NCI-H1694 treated with DMSO at 0.1 percent for 48 hours (cell line): ENCODE results near the gene TMEM119.
"Not testable (repeated sequence)": the region's sequence is repeated elsewhere in the genome, so short reads cannot be mapped to it uniquely, and the experiment has no call there.

Experiments
- DNase-seq: peaks from one replicate; lab custom pipeline; 2025; lab: John Stamatoyannopoulos, UW

Gene TMEM119

DNA sequence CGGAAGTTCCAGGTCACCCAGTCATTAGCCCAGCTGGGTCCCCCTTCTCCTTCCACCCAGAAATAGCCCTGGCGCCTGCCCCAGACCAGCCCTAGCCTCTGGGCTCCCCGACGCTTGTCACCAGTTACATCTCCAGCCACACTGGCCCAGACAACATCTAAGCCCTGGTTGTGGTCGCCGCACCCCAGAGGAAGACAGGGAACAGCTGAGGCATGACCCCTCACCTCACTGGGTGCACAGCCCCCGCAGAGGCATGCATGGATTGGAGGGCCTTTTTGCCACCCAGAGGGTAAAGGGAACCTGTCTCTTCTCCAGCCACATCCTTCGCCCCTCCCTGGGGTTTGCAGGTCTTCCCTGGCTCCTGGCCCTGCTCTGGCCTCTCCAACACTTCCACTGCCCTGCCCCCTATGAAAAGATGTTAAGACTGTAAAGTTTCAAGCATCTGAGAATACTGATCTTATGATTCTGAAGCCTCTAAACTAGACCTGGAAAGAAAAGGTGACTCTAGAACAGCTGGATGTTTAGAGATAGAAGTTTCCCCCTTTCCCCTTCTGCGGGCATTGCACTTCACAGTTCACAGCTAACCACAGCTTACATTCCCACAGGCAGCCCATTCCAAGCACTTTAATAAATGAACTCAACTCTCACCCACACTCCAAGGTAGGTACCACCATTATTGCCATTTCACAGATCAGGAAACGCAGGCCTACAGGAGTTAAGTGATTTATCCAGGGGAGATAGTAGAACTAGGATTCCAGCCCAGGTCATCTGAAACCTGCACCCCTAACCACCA, 14.7 kb downstream of the TMEM119 start:
- no peak for DNase-seq

DNA sequence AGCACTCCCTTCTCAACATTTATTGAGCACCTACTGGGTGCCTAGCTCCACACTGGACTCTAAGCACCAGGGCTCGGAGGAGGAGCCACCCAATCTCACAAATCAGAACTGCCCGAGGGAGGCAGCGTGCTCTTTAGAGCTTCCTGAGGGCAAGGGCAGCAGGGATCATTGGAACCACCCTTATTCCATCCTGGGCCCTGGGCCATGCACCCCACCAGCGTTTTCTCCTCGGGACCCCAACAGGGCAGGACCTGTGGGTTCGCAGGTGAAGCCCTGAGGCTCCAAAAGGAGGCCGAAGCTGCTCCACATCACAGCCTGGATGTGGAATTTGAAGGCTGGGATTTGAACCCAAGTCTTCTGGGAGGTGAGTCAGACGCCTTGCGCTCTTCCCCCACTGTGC, 15.4 kb downstream of the TMEM119 start:
- no peak for DNase-seq

DNA sequence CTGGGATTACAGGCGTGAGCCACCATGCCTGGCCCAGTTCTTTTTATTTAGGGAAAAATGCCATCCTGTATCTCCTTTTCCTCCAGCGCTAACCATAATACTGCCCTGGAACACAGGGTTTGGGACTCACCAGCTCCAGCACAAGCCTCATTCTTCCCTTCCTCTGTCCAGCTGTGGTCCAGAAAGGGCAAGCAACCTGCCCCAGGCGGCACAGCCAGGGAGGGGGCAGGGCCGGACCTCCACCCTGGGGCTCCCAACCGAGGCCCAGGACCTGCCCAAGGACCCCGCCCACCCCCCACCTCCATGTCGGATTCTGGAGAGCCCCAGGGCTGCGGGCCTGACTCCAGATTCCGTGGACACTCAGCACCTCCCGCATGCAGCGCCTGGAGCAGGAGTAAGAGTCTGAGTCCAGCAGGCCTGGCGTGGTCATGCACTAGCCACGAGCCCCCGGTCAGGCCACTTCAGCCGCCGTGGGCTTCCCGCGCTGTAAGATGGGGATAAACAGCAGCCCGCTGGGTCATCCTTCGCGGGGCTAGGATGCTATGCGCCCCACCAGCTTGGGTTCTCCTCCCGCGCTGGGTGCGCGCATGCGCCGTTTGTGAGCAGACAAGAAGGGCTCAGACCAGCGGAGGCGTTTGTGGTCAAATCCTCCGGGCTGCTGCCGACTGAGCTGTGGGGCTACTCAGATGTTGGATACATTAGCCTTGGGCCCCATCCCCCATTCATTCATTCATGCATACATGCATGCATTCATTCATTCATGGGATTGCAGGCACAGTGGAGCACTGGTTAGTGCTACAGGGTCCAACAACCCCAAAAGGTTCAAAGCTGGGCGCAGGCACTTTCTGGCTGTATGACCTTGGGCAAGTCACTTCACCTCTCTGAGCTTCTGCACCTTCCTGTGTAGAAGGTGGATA, 16.3 kb downstream of the TMEM119 start:
- no peak for DNase-seq

DNA sequence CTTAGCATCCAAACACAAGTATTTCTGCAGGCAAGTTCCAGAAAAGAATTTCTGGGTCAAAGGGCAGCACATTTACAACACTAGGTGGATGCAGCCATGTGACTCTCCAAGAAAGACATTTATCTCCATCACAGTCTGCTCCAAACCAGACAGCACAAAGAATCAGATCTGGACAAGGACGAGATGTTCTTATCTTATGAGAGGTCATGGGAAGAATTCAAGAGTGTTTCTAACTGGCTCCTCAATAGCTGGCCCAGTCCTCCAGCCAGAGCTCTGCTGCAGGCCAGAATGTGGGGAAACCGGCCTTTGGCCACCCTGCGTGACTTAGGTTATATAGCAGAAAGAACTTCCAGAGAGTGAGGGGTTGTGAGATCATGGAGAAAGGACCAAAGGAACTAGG, 17.4 kb downstream of the TMEM119 start:
- no peak for DNase-seq

DNA sequence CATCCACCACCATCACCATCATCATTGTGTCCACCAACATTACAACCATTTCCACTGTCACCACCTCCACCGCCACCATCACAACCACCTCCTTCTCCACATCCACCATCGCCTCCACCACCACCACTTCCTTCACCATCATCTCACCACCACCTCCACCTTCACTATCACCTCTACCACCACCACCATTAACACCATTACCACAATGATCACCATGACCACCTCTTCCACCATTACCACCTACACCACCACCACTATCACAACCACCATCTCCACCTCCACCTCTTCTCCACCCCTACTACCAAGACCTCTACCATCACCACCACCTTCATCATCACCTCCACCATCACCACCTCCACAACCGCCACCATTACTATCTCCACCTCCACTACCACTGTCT, 19.1 kb downstream of the TMEM119 start:
- DNase-seq = no peak

DNA sequence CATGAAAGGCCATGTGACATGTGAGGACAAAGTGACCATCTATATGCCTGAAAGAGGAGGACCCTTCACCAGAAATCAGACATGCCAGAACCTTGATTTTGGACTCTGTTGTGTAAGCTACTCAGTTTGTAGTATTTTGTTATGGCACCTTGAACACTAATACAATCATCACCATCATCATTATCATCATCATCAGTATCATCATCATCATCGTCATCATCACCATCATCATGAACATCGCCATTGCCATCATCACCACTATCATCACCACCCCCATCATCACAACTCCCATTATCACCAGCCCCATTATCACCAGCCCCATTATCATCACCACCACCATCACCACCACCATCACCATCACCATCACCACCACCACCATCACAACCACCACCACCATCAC, 19.6 kb downstream of the TMEM119 start:
- no peak for DNase-seq

DNA sequence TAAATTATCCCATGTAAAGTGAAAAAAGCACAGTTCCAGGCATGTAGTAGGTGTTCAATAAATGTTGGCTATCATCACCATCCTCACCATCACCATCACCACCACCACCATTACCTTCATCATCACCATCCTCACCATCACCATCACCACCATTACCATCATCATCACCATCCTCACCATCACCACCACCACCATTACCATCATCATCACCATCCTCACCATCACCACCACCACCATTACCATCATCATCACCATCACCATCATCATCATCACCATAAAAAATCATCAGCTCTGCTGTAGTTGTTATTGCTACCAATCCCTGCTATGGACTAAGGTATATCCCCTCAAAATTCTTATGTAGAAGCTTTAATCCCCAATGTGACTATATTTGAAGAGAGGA, 20.4 kb downstream of the TMEM119 start:
- DNase-seq = no peak

DNA sequence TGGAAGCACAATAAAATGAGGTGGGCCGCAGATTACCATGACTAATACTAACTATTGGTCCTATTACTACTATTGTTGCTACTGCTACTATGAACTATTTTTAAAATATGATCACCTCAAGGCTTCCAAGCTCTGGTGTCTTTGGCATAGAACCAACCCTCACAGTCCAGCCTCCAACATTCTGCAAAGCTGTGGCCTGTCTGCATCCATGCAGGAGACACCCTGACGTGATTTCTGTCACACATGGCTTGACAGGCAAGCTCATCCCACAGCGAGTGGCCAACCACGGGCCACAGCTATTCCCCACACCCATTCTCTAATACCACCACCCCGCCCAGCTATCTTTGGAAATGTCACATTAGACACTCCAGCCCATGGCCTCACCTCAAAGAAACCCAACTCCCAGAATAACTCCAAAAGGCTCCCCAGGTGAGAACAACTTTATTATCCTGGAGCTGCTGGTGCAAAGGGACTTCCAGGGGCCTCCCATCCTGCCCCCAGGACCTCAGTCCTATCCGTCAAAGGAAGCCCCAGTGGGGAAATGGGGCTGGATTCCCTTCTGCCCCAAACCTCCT, 21.1 kb downstream of the TMEM119 start:
- no peak for DNase-seq

DNA sequence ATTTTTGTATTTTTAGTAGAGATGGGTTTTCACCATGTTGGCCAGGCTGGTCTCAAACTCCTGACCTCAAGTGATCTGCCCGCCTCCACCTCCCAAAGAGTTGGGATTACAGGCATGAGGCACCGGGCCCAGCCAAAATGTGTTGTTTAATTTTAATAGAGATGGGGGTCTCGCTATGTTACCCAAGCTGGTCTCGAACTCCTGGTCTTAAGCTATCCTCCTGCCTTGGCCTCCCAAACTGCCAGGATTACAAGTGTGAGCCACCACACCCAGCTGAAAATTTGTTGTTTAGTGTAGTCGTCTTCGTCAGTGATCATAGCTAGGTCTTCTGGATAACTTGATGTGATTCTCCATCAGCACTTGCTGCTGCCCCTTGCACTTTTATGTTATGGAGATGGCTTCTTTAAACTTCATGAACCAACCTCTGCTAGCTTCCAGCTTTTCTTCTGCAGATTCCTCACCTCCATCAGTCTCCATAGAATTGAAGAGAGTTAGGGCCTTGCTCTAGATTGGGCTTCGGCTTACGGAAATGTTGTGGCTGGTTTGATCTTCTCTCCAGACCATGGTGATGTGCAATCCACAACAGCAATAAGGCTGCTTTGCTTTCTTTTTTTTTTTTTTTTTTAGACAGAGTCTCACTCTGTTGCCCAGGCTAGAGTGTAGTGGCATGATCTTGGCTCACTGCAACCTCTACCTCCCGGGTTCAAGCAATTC, 22.5 kb downstream of the TMEM119 start:
- no peak for DNase-seq

DNA sequence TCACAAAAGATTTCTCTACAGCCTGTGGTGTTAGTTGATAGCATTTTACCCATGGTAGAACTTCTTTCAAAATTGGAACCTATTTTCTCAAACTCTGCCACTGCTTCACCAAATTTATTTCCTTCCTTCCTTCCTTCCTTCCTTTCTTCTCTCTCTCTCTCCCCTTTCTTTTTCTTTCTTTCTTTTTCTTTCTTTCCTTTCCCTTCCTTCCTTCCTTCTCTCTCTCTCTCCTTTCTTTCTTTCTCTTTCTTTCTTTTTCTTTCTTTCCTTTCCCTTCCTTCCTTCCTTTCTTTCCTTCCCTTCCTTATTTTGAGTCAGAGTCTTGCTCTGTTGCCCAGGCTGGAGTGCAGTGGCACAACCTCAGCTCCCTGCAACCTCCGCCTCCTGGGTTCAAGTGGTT, 23.6 kb downstream of the TMEM119 start:
- not testable (repeated sequence) for DNase-seq

DNA sequence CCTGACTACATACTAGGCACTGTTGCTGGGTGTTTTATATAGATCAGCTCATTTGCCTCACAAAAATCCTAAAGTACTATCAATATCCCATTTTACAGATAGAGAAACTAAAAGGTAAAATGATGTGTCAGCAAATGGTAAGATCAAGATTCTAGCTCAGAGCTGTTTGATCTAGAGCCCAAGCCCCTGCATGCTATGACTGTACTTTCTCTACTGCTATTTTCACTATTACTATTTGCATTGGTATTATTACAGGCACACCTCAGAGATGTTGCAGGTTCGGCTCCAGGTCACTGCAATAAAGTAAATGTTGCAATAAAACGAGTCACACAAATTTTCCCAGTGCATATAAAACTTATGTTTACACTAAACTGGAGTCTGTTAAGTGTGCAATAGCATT, 24.6 kb downstream of the TMEM119 start:
- no peak for DNase-seq

DNA sequence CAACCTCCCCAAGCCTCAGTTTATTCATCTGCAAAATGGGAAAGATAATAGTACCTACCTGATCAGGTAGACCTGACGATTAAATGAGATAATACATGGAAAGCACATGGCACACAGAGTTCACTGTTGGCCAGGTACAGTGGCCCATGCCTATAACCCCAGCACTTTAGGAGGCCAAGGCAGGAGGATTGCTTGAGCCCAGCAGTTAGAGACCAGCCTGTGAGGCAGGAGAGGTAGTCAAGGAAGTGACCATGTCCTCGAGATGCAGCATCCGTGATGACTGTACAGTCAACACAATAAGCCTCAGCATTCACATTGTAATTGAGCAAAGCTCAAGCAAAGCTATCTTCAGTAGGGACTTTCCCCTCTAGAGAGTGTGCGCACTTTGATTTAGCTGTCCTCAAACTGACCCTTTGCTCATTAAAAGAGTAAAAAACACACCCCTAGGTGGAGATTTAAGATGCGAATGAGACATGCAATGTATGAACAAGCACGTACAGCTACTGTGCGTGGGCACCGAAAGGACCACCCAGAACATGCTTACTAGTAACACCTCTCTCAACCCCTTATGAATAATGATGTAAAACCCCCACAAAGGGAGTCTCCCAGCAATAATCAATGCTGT, 25.6 kb downstream of the TMEM119 start:
- DNase-seq = no peak

DNA sequence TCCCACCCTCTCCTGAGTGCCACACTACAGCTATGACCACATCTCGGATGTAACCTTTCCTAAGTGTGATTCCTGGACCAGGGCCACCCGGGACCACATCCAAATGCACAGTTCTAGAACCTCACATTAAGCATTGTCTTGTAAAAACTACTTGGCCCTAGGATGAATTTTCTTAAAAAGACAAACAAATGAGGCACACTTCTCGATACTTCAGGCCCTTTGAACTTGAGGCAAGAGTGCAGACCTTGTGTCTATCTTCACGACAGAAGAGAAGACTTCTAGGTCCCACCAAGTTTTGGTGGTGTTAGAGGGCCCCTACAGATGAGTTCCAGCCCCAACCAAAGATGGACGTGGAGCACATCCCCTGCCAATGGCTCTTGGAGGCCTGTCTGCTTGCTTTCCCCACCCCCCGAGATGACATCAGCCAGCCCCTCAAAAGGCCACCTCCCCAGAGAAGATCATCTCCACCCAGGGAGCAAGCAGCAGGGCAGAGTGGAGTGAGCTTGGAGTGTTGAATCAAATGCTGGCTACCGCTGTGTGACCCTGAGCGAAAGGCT, 26.2 kb downstream of the TMEM119 start:
- no peak for DNase-seq

DNA sequence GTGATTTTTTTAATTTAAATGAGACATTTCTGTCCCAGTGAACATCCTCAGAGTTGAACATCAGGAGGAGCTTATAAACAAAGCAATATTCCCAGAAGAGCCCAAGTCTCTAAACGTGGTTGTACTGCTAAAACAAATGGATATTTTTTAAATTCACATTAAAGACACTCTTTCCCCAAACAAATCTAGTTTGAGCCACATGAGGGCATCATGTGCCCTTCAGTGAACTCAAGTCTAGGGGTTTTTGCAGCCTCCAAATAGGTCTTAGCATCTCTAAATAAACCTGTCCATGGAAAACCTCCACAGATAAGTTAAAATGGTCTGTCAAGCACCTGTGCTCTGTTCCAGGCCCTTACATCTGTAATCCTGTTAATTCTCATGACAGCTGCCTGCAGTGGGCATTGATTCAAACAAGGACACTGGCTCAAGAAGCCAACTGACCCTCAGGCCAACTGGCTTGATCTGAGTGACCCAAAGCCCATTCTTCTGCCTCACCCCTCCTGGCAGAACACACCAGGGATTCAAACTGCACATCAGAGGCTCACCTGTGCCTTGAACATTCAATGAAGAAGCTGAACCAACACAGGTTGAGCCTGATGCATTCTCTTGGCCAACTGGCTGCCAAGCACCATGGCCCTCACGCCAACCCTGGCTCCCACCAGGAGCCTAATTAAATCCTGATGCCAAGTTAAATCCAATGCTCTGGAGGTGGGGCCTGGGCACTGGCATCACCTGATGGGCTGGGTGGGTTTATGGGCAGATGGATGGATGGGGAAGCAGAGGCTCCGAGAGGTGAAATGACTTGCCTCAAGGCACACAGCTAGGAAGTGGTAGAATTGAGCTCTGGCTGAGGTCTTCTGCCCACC, 26.9 kb downstream of the TMEM119 start:
- DNase-seq = peak; percentile 45

DNA sequence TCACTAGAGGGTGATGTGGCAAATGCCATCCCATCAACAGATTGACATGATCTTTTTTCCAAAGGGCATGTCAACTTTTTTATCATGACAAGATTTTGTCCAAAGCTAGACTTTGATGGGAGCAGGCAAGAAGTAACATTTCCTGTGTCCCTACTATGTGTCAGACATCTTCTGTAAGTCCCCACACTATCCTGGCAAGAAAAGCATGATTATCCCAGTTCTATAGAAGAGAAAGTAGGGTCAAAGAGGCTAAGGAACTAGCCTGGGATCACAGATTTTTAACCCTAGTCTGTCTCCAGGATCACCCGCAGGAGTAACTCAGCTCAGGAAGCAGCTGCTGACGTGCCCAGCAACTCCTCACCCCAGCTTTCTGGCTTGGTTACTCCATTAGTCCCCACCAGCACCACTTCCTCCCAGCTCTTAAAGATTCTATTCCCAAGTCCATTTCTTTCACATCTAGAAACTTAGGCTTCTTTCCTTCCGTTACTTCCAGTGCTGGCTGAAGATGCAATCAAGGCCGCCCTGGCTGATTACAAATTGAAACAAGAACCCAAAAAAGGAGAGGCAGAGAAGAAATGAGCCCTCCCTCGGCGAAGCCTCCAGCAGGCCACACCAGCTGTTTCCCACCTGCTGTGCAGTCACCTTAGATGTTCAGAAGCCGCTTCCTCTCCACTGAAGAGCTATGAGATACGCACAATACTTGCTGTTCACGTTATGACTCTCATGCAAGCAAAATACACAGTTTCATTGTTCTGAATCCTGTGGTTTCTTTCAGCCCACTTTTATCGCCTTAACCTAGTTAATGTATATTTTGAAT, 29.3 kb downstream of the TMEM119 start:
- DNase-seq = no peak

DNA sequence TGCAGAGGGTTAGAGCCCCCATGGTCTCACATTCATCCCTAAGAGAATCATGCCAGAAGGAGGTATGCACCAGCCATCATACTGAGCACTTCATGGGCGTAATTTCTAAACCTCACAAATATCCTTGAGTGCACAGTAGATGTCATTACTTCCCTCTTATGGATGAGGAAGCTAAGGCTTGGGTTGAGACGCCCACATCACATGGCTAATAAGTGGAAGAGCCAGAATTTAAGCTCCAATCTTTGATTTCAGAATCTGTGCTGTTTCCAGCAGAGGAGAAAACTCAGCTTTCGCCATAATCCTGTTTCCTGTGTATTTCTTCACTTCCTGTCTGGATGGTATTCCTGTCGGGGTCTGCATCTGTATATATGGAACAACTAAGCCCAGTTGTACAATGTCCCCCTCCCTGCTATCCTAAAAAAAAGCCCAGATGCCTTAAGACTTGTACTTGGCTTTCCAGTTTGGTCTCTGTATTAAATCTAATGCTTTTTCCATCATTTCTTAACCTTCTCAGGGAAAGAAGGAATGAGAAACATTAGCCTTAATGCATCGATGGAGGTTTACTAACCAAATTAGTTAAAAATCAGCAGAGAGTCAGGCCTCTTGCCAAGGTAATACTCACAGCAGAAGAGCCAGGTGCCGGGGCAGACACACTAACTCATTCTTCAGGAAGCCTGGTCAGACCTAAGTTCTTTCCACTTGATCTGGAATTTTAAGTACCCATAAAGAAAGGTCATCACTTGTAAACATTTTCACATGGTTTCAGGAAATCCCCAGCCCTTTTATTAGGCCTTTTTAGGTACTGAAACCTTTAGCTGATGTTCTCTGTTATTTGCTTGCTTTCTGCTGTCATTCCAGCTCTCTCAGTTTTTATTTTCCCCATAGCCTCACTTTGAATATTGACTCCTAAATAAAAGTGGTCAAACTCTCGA, 30.2 kb downstream of the TMEM119 start:
- DNase-seq = no peak

DNA sequence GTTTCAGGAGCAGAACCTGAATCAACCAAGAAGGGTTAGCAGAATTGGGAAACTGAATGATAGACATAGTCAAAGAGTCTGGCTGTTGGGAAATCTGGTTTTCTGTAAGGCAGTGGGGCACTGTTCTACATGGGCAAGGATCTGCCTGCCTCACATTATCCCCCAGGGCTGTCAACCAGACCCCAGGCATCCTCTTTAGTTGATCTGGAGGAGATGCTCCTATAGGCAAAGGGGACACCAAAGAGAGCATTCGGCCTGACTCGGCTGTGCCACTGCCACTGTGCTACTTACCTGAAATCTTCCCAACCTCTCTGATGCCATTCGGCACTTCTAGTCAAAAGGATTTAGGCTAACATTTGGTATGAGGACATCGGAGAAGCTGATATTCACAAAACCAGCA, 31.4 kb downstream of the TMEM119 start:
- DNase-seq = no peak

DNA sequence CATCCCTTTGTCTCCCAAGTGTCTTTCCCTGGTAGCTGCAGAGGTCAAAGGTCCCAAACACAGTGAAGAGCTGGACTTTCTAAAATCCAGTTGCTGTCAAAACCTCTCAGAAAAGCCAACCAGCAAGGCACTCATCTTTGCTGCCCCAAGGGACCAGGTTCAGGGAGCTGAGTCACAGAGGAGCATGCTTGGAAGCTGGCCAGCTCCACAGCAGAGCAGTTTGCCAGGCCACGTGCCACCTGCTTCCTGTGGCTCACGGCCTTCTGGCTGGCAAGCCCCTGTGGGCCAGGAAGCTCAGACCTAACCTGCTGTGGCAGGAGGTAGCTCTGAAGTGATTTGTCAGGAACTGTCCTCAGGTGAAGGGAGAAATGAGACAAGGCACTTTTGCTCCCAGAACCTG, 31.9 kb downstream of the TMEM119 start:
- DNase-seq = peak; percentile 80
